Measurements from ENCODE around the gene OR5T2.
"Not testable (repeated sequence)": the region's sequence is repeated elsewhere in the genome, so short reads cannot be mapped to it uniquely, and the experiment has no call there.

The OR5T2 gene

GRCh38 chr11:56234155-56234554, at the start of gene OR5T2:
OR5T2 (minus strand) TSS chr11:56234255; CDS start chr11:56233062, 1,193 bp downstream.
- peaks cover 0 to 5% (median 0%) of the 10 kb centered on the region in 5 donors for H3K9me3 ChIP-seq (ENCODE audit: control insufficient read depth in 5 of 5, low read length in 5 of 5)
- H3K27ac ChIP-seq (ENCODE audit: low read depth, low read length), result no peak within 1 kb of the TSS
- H3K27me3 ChIP-seq (ENCODE audit: control insufficient read depth in 5 of 5, insufficient read depth in 4 of 5, low read length in 5 of 5), result no peaks in the 10 kb centered on the region
- no peaks in the 10 kb centered on the region for H3K36me3 ChIP-seq (ENCODE audit: control insufficient read depth in 5 of 5, insufficient read depth in 5 of 5, low read length in 5 of 5)
- H3K9ac ChIP-seq (ENCODE audit: low read length in 5 of 5), result no peak within 1 kb of the TSS
- H3K4me3 ChIP-seq (ENCODE audit: low read depth in 1 of 5, low read length in 5 of 5), result no peak within 1 kb of the TSS
- H3K4me1 ChIP-seq (ENCODE audit: control insufficient read depth in 5 of 5, insufficient read depth in 5 of 5, low read length in 5 of 5), result no peaks in the 10 kb centered on the region

GRCh38 chr11:56273854-56274253, 39.8 kb upstream of the OR5T2 start, which contains the start of gene OR5T1:
OR5T1 (plus strand) TSS chr11:56274154; CDS start chr11:56275639, 1,485 bp downstream.
- Histone ChIP-seq H3K9ac (ENCODE audit: low read length in 5 of 5) (no peak within 1 kb of the TSS), H3K27me3 (ENCODE audit: control insufficient read depth in 5 of 5, insufficient read depth in 4 of 5, low read length in 5 of 5) (no peaks in the 10 kb centered on the region), H3K9me3 (ENCODE audit: control insufficient read depth in 5 of 5, low read length in 5 of 5) (no peaks in the 10 kb centered on the region)

GRCh38 chr11:56271092-56271491, 37.0 kb upstream of the OR5T2 start:
- no peak overlapping the region for H3K9ac ChIP-seq (ENCODE audit: low read length in 5 of 5)
- no peak overlapping the region for H3K4me3 ChIP-seq (ENCODE audit: low read depth in 1 of 5, low read length in 5 of 5)
- no peaks in the 10 kb centered on the region for H3K27me3 ChIP-seq (ENCODE audit: control insufficient read depth in 5 of 5, insufficient read depth in 4 of 5, low read length in 5 of 5)
- H3K4me1 ChIP-seq (ENCODE audit: control insufficient read depth in 5 of 5, insufficient read depth in 5 of 5, low read length in 5 of 5), result no peaks in the 10 kb centered on the region
- H3K27ac ChIP-seq (ENCODE audit: low read depth, low read length), result no peak overlapping the region
- no peaks in the 10 kb centered on the region for H3K36me3 ChIP-seq (ENCODE audit: control insufficient read depth in 5 of 5, insufficient read depth in 5 of 5, low read length in 5 of 5)
- H3K9me3 ChIP-seq (ENCODE audit: control insufficient read depth in 5 of 5, low read length in 5 of 5), result peaks cover 0 to 4% (median 2%) of the 10 kb centered on the region in 5 donors

More at GRCh38 chr11:56273854-56274253, 39.8 kb upstream of the OR5T2 start, which contains the start of gene OR5T1:
- Histone ChIP-seq H3K36me3 (ENCODE audit: control insufficient read depth in 5 of 5, insufficient read depth in 5 of 5, low read length in 5 of 5) (no peaks in the 10 kb centered on the region), H3K4me1 (ENCODE audit: control insufficient read depth in 5 of 5, insufficient read depth in 5 of 5, low read length in 5 of 5) (no peaks in the 10 kb centered on the region), H3K27ac (ENCODE audit: low read depth, low read length) (no peak within 1 kb of the TSS), H3K4me3 (ENCODE audit: low read depth in 1 of 5, low read length in 5 of 5) (no peak within 1 kb of the TSS)

GRCh38 chr11:56251954-56252353, 17.9 kb upstream of the OR5T2 start, which contains the start of gene OR5T3:
OR5T3 (plus strand) TSS chr11:56252254; CDS start chr11:56252254, 0 bp downstream.
- no peak within 1 kb of the TSS for H3K27ac ChIP-seq (ENCODE audit: low read depth, low read length)
- no peak within 1 kb of the TSS for H3K4me3 ChIP-seq (ENCODE audit: low read depth in 1 of 5, low read length in 5 of 5)
- H3K4me1 ChIP-seq (ENCODE audit: control insufficient read depth in 5 of 5, insufficient read depth in 5 of 5, low read length in 5 of 5), result no peaks in the 10 kb centered on the region
- no peak within 1 kb of the TSS for H3K9ac ChIP-seq (ENCODE audit: low read length in 5 of 5)
- H3K27me3 ChIP-seq (ENCODE audit: control insufficient read depth in 5 of 5, insufficient read depth in 4 of 5, low read length in 5 of 5), result no peaks in the 10 kb centered on the region
- H3K9me3 ChIP-seq (ENCODE audit: control insufficient read depth in 5 of 5, low read length in 5 of 5), result no peaks in the 10 kb centered on the region
- no peaks in the 10 kb centered on the region for H3K36me3 ChIP-seq (ENCODE audit: control insufficient read depth in 5 of 5, insufficient read depth in 5 of 5, low read length in 5 of 5)

GRCh38 chr11:56219735-56220134, 14.3 kb downstream of the OR5T2 start:
- H3K9me3 ChIP-seq (ENCODE audit: control insufficient read depth in 5 of 5, low read length in 5 of 5), result peaks cover 0 to 13% (median 6%) of the 10 kb centered on the region in 5 donors
- H3K4me1 ChIP-seq (ENCODE audit: control insufficient read depth in 5 of 5, insufficient read depth in 5 of 5, low read length in 5 of 5); H3K27me3 ChIP-seq (ENCODE audit: control insufficient read depth in 5 of 5, insufficient read depth in 4 of 5, low read length in 5 of 5); H3K4me3 ChIP-seq (ENCODE audit: low read depth in 1 of 5, low read length in 5 of 5); H3K9ac ChIP-seq (ENCODE audit: low read length in 5 of 5); H3K27ac ChIP-seq (ENCODE audit: low read depth, low read length); H3K36me3 ChIP-seq (ENCODE audit: control insufficient read depth in 5 of 5, insufficient read depth in 5 of 5, low read length in 5 of 5): not testable (repeated sequence)

- Histone ChIP-seq H3K4me3 (ENCODE audit: low read depth in 1 of 5, low read length in 5 of 5) (no peak overlapping the region), H3K4me1 (ENCODE audit: control insufficient read depth in 5 of 5, insufficient read depth in 5 of 5, low read length in 5 of 5) (no peaks in the 10 kb centered on the region), H3K9ac (ENCODE audit: low read length in 5 of 5) (no peak overlapping the region), H3K9me3 (ENCODE audit: control insufficient read depth in 5 of 5, low read length in 5 of 5) (peaks cover 0 to 8% (median 6%) of the 10 kb centered on the region in 5 donors), H3K27me3 (ENCODE audit: control insufficient read depth in 5 of 5, insufficient read depth in 4 of 5, low read length in 5 of 5) (no peaks in the 10 kb centered on the region), H3K36me3 (ENCODE audit: control insufficient read depth in 5 of 5, insufficient read depth in 5 of 5, low read length in 5 of 5) (no peaks in the 10 kb centered on the region), H3K27ac (ENCODE audit: low read depth, low read length) (no peak overlapping the region)
These were observed 19.5 kb downstream of the OR5T2 start for GRCh38 chr11:56214537-56214936.

- no peaks in the 10 kb centered on the region for H3K36me3 ChIP-seq (ENCODE audit: control insufficient read depth in 5 of 5, insufficient read depth in 5 of 5, low read length in 5 of 5)
- H3K27ac ChIP-seq (ENCODE audit: low read depth, low read length), result no peak overlapping the region
- H3K9ac ChIP-seq (ENCODE audit: low read length in 5 of 5), result no peak overlapping the region
- no peak overlapping the region for H3K4me3 ChIP-seq (ENCODE audit: low read depth in 1 of 5, low read length in 5 of 5)
- H3K27me3 ChIP-seq (ENCODE audit: control insufficient read depth in 5 of 5, insufficient read depth in 4 of 5, low read length in 5 of 5), result no peaks in the 10 kb centered on the region
- peaks cover 0 to 5% (median 3%) of the 10 kb centered on the region in 5 donors for H3K9me3 ChIP-seq (ENCODE audit: control insufficient read depth in 5 of 5, low read length in 5 of 5)
- H3K4me1 ChIP-seq (ENCODE audit: control insufficient read depth in 5 of 5, insufficient read depth in 5 of 5, low read length in 5 of 5), result no peaks in the 10 kb centered on the region
These were observed 26.3 kb downstream of the OR5T2 start for GRCh38 chr11:56207790-56208189.

GRCh38 chr11:56197367-56197766, 36.7 kb downstream of the OR5T2 start:
- Histone ChIP-seq H3K9ac (ENCODE audit: low read length in 5 of 5) (no peak overlapping the region), H3K27me3 (ENCODE audit: control insufficient read depth in 5 of 5, insufficient read depth in 4 of 5, low read length in 5 of 5) (no peaks in the 10 kb centered on the region), H3K4me3 (ENCODE audit: low read depth in 1 of 5, low read length in 5 of 5) (no peak overlapping the region), H3K9me3 (ENCODE audit: control insufficient read depth in 5 of 5, low read length in 5 of 5) (no peaks in the 10 kb centered on the region), H3K27ac (ENCODE audit: low read depth, low read length) (no peak overlapping the region), H3K4me1 (ENCODE audit: control insufficient read depth in 5 of 5, insufficient read depth in 5 of 5, low read length in 5 of 5) (no peaks in the 10 kb centered on the region), H3K36me3 (ENCODE audit: control insufficient read depth in 5 of 5, insufficient read depth in 5 of 5, low read length in 5 of 5) (no peaks in the 10 kb centered on the region)

GRCh38 chr11:56196705-56197104, 37.4 kb downstream of the OR5T2 start:
- no peak overlapping the region for H3K27ac ChIP-seq (ENCODE audit: low read depth, low read length)
- H3K4me1 ChIP-seq (ENCODE audit: control insufficient read depth in 5 of 5, insufficient read depth in 5 of 5, low read length in 5 of 5), result no peaks in the 10 kb centered on the region
- H3K36me3 ChIP-seq (ENCODE audit: control insufficient read depth in 5 of 5, insufficient read depth in 5 of 5, low read length in 5 of 5), result no peaks in the 10 kb centered on the region
- no peak overlapping the region for H3K4me3 ChIP-seq (ENCODE audit: low read depth in 1 of 5, low read length in 5 of 5)
- peaks cover 0 to under 1% (median 0%) of the 10 kb centered on the region in 5 donors for H3K9me3 ChIP-seq (ENCODE audit: control insufficient read depth in 5 of 5, low read length in 5 of 5)
- no peaks in the 10 kb centered on the region for H3K27me3 ChIP-seq (ENCODE audit: control insufficient read depth in 5 of 5, insufficient read depth in 4 of 5, low read length in 5 of 5)
- no peak overlapping the region for H3K9ac ChIP-seq (ENCODE audit: low read length in 5 of 5)

GRCh38 chr11:56188602-56189001, 45.5 kb downstream of the OR5T2 start:
- H3K9me3 ChIP-seq (ENCODE audit: control insufficient read depth in 5 of 5, low read length in 5 of 5), result peaks cover 0 to 8% (median 0%) of the 10 kb centered on the region in 5 donors
- H3K9ac ChIP-seq (ENCODE audit: low read length in 5 of 5), result no peak overlapping the region
- H3K27me3 ChIP-seq (ENCODE audit: control insufficient read depth in 5 of 5, insufficient read depth in 4 of 5, low read length in 5 of 5), result no peaks in the 10 kb centered on the region
- H3K27ac ChIP-seq (ENCODE audit: low read depth, low read length), result no peak overlapping the region
- no peaks in the 10 kb centered on the region for H3K4me1 ChIP-seq (ENCODE audit: control insufficient read depth in 5 of 5, insufficient read depth in 5 of 5, low read length in 5 of 5)
- no peak overlapping the region for H3K4me3 ChIP-seq (ENCODE audit: low read depth in 1 of 5, low read length in 5 of 5)
- no peaks in the 10 kb centered on the region for H3K36me3 ChIP-seq (ENCODE audit: control insufficient read depth in 5 of 5, insufficient read depth in 5 of 5, low read length in 5 of 5)

All from subcutaneous abdominal adipose tissue (tissue), 5 donors.